Pancreas (tissue), 10 donors: ENCODE measurements around the gene CDH12. TPM values are rescaled to one million over a fixed set of nuclear protein-coding genes. Genes with fewer than 3 reads are reported as not detected.

Experiments
- ATAC-seq, 4 donors: fragments of 200-7000 bp; cut with Tn5 transposase; one replicate each; pipeline versions ENCODE4 v1.8.0 to v1.9.1; 2020; ENCODE audit warnings: mild to moderate bottlenecking in 4 of 4, moderate library complexity in 4 of 4
- DNase-seq, 6 donors: peaks; one replicate each; pipeline ENCODE4 v3.0.0-alpha.2; 2020
- FAIRE-seq: peaks from 2 replicates; lab custom pipeline; 2012; peaks lifted over from hg19 to GRCh38; lab: Jason Lieb, UNC
- H3K27ac ChIP-seq, 4 donors: fragments of 200-600 bp; sonication (generic); 1 replicate in 3 of 4; 2 replicates in 1 of 4; pipeline versions ENCODE4 v1.5.0 to v1.8.0; 2020
- H3K27me3 ChIP-seq, 4 donors: fragments of 200-600 bp; one replicate each; pipeline ENCODE4 v1.8.0; 2021
- H3K36me3 ChIP-seq, 3 donors: fragments of 200-600 bp; sonication (generic) in 1 of 3; one replicate each; pipeline versions ENCODE4 v1.5.0 to v1.8.0; 2020 to 2021
- H3K4me1 ChIP-seq, 3 donors: fragments of 200-600 bp; one replicate each; pipeline ENCODE4 v1.8.0; 2021
- H3K4me3 ChIP-seq, 4 donors: fragments of 200-600 bp; sonication (generic) in 2 of 4; one replicate each; pipeline versions ENCODE4 v1.5.0 to v1.8.0; 2020 to 2021
- H3K9me3 ChIP-seq, 4 donors: fragments of 200-600 bp; one replicate each; pipeline ENCODE4 v1.8.0; 2021
- CTCF ChIP-seq, 4 donors: fragments of 200-600 bp; sonication (generic) in 3 of 4; IDR thresholded peaks; one replicate each; pipeline versions ENCODE4 v1.5.0 to v1.8.0; 2021; ENCODE audit warnings: antibody characterized with exemption in 4 of 4
- WGBS, 2 donors: extraction: QIAGEN DNeasy Blood & Tissue Kit; methylation state at CpG; one replicate each; pipeline ENCODE4 v1.1.7; 2013; 5-methylcytosine and 5-hydroxymethylcytosine counted together
- intact Hi-C, 3 donors: fragments of 100-400 bp; cut with DNase I; formaldehyde crosslinking; loops; one replicate each; pipeline versions ENCODE4 v1.11.1 to v1.14.2; 2022
- polyA plus RNA-seq, 2 donors: library from polyadenylated mRNA; stranded (reverse); fragments of 200-250 nt; gene quantifications; one replicate each; pipeline ENCODE4 v1.2.3, GENCODE V29; 2013
- total RNA-seq, 6 donors: library from RNA; stranded (reverse); fragmentation: NEBNext Ultra II Directional in 4 of 6; extraction: Animal tissue kit (Norgen Biotek cat#: 25700) in 4 of 6; gene quantifications; one replicate each; pipeline versions ENCODE4 v1.2.1 to v1.2.4, GENCODE V29; 2021 to 2023
- donor health status: healthy with polysubstance abuse.
- donor health status: DM: no; HTN: no; CAD: no; lungs with moderate emphysema.
- donor health status: DM: no; HTN: no; CAD: no.
- donor health status: control.
- donor health status: control.
- donor health status: Bipolar disorder and iron deficiency.
- donor health status: DM: yes; HTN: yes; CAD: no.
- donor health status: DM: no; HTN: no; CAD: no.
- donor health status: DM: no; HTN: no; CAD: no.
- donor health status: DM: yes; HTN: yes; CAD: no.

CDH12 gene
- total and polyA plus RNA-seq, 8 donors = 0.12 to 0.31 (median 0.17) TPM; not detected in 4

GRCh38 chr5:22473886-22474285 is 379.3 kb downstream of the CDH12 start:
- intact Hi-C loops = no loop called here

GRCh38 chr5:22471154-22471553 is 382.0 kb downstream of the CDH12 start:
- Histone ChIP-seq H3K27me3 (no peaks in the 10 kb centered on the region), H3K9me3 (no peaks in the 10 kb centered on the region), H3K4me3 (no peak overlapping the region), H3K27ac (no peak overlapping the region), H3K4me1 (no peaks in the 10 kb centered on the region), H3K36me3 (no peaks in the 10 kb centered on the region)
- DNase-seq = no peak
- FAIRE-seq = no peak
- intact Hi-C loops = no loop called here
- WGBS, 2 donors = 37 to 52% methylated on average over 2 of the region's 2 CpGs
- no peak for TF ChIP-seq CTCF (IDR thresholded peaks at IDR 0.05)
- ATAC-seq = no peak

More at GRCh38 chr5:22473886-22474285, 379.3 kb downstream of the CDH12 start:
- no peak for FAIRE-seq
- H3K27ac ChIP-seq = no peak overlapping the region
- H3K4me3 ChIP-seq = no peak overlapping the region
- WGBS, 2 donors = 54 to 63% methylated on average over 2 of the region's 2 CpGs
- H3K9me3 ChIP-seq = no peaks in the 10 kb centered on the region
- TF ChIP-seq CTCF (IDR thresholded peaks at IDR 0.05) = no peak
- H3K4me1 ChIP-seq = no peaks in the 10 kb centered on the region
- no peaks in the 10 kb centered on the region for H3K27me3 ChIP-seq
- no peak for DNase-seq
- H3K36me3 ChIP-seq = no peaks in the 10 kb centered on the region
- ATAC-seq = no peak

GRCh38 chr5:22470408-22470807 is 382.7 kb downstream of the CDH12 start:
- intact Hi-C loops = no loop called here
- ATAC-seq (no peak), FAIRE-seq (no peak), DNase-seq (no peak)
- H3K4me3 ChIP-seq = no peak overlapping the region
- TF ChIP-seq CTCF (IDR thresholded peaks at IDR 0.05) = no peak
- H3K27ac ChIP-seq = no peak overlapping the region
- no peaks in the 10 kb centered on the region for H3K4me1 ChIP-seq
- H3K36me3 ChIP-seq = no peaks in the 10 kb centered on the region
- H3K27me3 ChIP-seq = no peaks in the 10 kb centered on the region
- WGBS, 2 donors = 68 to 77% methylated on average over 3 of the region's 3 CpGs
- no peaks in the 10 kb centered on the region for H3K9me3 ChIP-seq

- Histone ChIP-seq H3K4me3 (no peak overlapping the region), H3K9me3 (no peaks in the 10 kb centered on the region), H3K27me3 (no peaks in the 10 kb centered on the region), H3K4me1 (no peaks in the 10 kb centered on the region), H3K36me3 (no peaks in the 10 kb centered on the region), H3K27ac (no peak overlapping the region)
- no peak for FAIRE-seq
- TF ChIP-seq CTCF (IDR thresholded peaks at IDR 0.05) = no peak
- no peak for ATAC-seq
- no peak for DNase-seq
- 52 to 73% methylated on average over 1 of the region's 1 CpG for WGBS, 2 donors
- intact Hi-C loops = no loop called here
Observed at GRCh38 chr5:22465616-22466015, 387.5 kb downstream of the CDH12 start.

GRCh38 chr5:22465177-22465576 is 388.0 kb downstream of the CDH12 start:
- FAIRE-seq (no peak), DNase-seq (no peak), ATAC-seq (no peak)
- Histone ChIP-seq H3K4me3 (no peak overlapping the region), H3K36me3 (no peaks in the 10 kb centered on the region), H3K27me3 (no peaks in the 10 kb centered on the region), H3K9me3 (no peaks in the 10 kb centered on the region), H3K27ac (no peak overlapping the region), H3K4me1 (no peaks in the 10 kb centered on the region)
- no peak for TF ChIP-seq CTCF (IDR thresholded peaks at IDR 0.05)
- WGBS, 2 donors = 43 to 65% methylated on average over 3 of the region's 3 CpGs
- intact Hi-C loops = no loop called here
